Pericardium fibroblast (primary cell): ENCODE measurements around the gene UROD. TPM values are rescaled to one million over a fixed set of nuclear protein-coding genes. Genes with fewer than 3 reads are reported as not detected.

Experiments
- total RNA-seq: library from RNA; depleted of rRNA; stranded (reverse); fragments of >200 nt; gene quantifications from 2 replicates; pipeline ENCODE4 v1.2.3, GENCODE V29; 2015

UROD gene
- total RNA-seq, result 74.2 and 76.1 TPM in 2 replicates

GRCh38 chr1:45011837-45012638 lies at the start of gene UROD:
TSS of gene UROD (plus strand) at chr1:45012254. CDS start at chr1:45012266, 12 bp downstream.

GRCh38 chr1:45010855-45011811 lies 921 bp upstream of the UROD start, which contains the start of gene HECTD3:
TSS of gene HECTD3 (minus strand) at chr1:45011324. CDS start at chr1:45011257, 67 bp downstream.

Other genes starting within 250 kb of the UROD start
- 3,142 and 4,476 TPM in 2 replicates for gene RPS8, start 236.7 kb upstream of the UROD start, total RNA-seq
- not detected in 2 replicates for gene BEST4, start 224.1 kb upstream of the UROD start, total RNA-seq
- gene PLK3, start 211.9 kb upstream of the UROD start, total RNA-seq, result 13.5 and 24.2 TPM in 2 replicates
- gene DYNLT4, start 204.9 kb upstream of the UROD start, total RNA-seq, result 1.4 TPM in 1 of 2 replicates, not detected in the other
- gene BTBD19, start 203.7 kb upstream of the UROD start, total RNA-seq, result 2.5 and 9.5 TPM in 2 replicates
- under 0.01 and 0.47 TPM in 2 replicates for gene PTCH2, start 169.0 kb upstream of the UROD start, total RNA-seq
- gene EIF2B3, start 25.7 kb upstream of the UROD start, total RNA-seq, result 14.4 and 25.4 TPM in 2 replicates
- 15.3 and 25.4 TPM in 2 replicates for gene HECTD3, start 930 bp upstream of the UROD start, total RNA-seq
- gene ZSWIM5, start 194.4 kb downstream of the UROD start, total RNA-seq, result under 0.01 TPM in 1 of 2 replicates, not detected in the other